HG02840 (cell line): Measurements from ENCODE around the gene ELOVL5.

ENCODE experiments used
- ATAC-seq: cut with Tn5 transposase; IDR thresholded peaks from one replicate; pipeline ENCODE4 v1.9.1; 2021; ENCODE audit warnings: mild to moderate bottlenecking, moderate library complexity, moderate number of reproducible peaks; ENCODE audit not compliant: unreplicated experiment, low FRiP score

The ELOVL5 gene

DNA sequence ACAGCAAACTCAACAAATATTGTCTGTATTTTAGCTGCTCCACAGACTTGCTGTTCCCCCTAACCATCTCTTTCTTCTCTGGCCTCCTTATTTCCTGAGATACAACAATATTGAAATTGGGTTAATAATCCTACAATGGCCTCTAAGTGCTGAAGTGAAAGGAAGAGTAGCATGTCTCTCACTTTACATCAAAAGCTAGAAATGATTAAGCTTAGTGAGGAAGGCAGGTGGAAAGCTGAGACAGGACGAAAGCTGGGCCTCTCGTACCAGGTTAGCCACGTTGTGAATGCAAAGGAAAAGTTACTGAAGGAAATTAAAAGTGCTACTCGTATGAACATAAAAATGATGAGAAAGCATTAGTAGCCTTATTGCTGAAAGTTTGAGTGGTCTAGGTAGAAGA, 63.8 kb downstream of the ELOVL5 start:
- peak; percentile 73 for ATAC-seq

DNA sequence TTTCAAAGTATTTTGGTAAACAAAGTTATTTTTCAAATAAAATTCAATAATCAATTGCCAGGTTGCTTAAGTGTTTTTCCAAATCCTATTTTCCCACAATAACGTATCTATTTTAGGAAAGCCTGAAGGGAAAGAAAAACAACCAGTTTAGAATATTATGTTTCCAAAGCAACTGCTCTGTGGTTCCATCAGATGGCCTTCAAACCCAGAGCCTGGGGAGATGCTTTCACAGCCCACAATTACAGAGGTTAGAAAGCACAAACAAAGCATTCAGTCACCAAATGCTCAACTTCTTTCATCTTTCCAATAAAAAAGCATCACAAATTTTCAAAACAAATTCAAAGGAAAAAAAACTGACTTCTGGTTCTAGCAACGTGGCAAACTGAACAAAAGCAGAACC, 66.0 kb downstream of the ELOVL5 start:
- no peak for ATAC-seq

DNA sequence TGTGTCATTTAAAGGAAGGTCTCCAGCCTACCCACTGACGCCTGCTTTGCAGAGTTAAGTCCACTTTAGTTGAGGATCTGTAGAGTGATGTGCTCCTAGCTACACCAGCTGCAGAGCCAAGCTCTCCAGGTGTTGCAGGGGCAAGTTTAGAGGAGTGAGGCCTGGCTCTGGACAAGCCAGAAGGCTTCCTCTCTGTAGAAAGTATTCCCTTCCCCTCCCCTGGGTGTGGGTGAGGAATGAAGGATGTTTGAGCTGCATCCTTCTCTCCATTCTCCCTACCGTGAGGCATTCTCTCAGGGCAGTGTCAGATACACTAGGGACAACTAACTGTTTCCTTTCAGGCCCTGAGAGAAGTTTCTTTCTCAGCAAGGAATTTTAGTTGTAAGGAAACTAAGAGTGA, 66.5 kb downstream of the ELOVL5 start:
- ATAC-seq: no peak

DNA sequence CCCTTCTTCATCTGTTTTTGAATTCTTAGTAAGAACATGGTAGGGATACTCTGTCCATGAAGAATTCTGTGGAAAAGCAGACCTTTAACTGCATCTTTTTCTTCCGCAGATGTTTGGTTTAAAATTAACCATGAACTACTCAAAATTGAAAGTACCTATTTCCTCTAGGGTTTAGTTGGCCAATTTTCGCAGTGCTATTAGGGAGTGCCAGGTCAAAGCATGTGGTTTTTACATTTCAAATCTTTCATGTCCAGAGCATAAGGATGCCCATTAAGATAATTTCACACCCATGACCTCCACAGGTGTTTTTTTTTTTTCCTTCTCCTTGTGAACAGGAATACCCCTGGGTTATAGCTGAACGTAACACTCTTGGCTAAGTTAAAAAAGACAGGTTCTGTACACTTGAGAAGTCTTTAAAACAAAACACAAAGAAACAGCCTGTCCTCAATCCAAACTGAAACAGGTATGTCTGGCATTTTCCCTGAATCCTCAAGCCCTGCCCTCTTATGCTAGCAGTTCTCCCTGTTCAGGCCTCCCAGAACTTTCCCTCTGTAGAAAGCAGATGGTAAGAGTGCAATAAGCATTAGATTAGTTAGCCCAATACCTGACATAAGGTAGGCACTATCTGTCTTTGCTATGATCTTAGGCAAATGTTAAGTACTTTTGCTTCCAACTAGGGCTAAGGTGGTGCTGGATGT, 67.1 kb downstream of the ELOVL5 start:
- ATAC-seq: no peak

DNA sequence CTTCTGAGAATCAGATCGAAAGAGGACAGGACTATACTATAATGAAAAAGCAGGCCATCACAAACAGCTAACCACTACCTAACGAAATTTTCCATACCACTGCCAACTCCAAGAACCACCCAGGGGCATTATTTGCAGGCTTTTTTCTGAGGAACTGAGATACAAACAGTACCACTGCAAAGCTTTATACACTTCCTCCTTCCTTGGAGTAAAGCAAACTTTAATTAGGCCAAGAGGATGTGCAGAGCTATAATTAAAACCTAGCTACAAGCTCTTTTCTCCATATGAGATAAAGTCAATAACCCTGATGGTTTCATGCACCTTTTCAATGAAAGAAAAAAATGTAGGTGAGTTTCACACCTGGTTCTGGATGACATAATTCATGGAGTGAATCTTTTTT, 68.5 kb downstream of the ELOVL5 start:
- ATAC-seq: no peak

DNA sequence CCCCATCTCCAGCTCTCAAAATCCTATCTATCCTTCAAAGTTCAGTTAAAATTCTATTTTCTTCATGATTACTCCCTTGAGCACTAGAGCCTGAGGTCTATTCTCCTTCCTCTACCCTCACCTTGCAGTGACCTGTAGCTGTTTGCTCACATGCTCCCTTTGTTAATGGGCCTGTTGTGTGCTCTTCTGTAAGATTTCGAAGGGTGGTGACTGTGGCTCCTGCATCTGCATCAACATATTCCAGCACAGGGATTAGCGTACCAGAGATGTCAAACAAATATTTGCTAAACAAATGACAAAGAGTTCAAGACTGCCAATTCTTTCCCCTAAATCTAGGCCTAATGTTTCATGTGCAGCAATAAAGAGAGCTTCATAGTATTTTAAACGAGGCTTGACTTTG, 69.5 kb downstream of the ELOVL5 start:
- ATAC-seq: no peak

DNA sequence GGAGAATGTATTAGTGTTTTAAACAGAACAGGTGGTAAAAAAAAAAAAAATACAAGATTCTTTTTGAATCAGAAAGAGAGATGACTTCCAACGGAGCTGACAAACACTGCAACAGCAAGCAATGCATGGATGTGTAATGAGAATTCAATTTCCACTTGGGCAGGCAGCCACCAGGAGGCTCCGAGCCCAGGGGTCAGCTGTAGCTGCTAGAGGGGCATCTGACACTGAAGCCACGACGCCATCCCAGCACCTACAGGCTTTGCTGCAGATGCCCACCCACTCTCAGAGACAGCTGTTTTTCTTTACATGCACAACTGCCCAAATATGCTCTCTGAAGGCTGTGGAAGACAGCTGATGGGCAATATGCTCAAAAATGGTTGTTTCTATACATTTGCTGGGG, 75.4 kb downstream of the ELOVL5 start:
- no peak for ATAC-seq

DNA sequence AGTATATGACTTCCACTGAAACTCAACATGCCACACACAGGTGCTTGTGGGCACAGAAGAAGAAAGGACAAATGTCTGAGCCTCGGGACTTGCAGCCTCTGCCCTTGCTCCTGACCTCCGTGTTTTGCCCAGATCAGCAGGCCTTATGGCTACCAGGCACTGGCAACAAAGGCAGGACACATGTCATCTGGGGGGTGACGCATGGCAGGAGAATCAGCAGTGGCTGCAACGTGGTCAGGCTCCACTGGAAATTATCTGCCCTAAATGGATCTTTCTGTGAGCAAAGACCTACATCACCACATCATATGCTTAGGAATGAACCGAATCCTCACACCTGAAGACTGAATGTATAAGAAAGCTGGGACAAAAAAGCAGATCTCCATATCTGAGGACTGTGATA, 78.9 kb downstream of the ELOVL5 start:
- ATAC-seq: no peak

DNA sequence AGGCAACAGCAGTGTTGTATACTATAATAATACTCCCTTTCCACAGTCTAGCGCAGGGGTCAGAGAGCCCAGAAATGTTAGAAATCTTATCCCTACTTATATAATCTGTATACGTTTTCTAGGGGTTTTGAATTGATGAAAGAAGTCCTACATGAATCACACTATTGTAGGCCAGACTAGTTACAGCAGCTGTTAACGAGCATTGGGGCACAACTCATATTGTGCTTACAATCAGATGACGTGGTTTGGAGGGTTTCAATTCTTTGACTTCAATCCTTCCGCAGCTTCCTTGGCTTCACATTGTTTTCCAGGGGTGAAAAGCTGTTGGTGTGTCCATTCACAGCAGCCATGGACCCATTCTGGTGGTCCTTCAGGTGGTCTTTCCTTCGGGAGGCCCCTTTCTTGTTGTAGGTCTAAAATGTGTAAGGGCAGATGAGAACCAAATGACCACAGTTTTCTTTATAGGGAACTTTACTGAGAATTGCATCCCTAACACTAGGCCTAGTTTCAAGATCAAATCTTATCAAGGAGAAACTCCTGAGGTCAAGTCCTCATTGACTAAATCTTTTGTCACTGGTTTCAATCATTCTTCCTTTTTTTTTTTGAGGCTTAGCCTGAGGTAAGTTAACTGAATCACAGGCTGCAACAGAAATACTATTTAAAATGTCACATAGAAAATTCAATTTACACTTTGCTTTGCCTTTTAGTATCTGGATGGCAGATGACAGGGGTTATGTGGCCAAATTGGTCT, 79.7 kb downstream of the ELOVL5 start:
- no peak for ATAC-seq

DNA sequence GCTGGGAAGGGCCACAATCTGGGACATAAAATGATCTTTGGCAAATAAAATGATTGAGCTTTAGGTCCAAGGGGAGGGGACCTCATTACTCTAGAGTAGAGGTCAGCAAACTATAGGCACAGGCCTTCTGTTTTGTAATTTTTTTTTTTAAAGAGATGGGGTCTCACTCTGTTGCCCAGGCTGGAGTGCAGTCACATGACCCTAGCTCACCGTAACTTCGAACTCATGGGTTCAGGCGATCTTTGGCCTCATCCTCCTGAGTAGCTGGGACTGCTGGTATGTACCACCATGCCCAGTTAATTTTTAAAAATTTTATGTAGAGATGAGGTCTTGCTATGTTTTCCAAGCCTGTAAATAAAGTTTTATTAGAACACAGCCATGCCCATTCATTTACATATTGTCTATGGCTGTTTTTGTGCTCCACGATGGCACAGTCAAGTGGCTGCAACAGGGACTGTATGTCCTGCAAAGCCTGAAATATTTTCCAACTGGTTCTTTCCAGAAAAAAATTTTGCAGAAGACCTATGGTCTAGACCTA, 82.1 kb downstream of the ELOVL5 start:
- no peak for ATAC-seq

DNA sequence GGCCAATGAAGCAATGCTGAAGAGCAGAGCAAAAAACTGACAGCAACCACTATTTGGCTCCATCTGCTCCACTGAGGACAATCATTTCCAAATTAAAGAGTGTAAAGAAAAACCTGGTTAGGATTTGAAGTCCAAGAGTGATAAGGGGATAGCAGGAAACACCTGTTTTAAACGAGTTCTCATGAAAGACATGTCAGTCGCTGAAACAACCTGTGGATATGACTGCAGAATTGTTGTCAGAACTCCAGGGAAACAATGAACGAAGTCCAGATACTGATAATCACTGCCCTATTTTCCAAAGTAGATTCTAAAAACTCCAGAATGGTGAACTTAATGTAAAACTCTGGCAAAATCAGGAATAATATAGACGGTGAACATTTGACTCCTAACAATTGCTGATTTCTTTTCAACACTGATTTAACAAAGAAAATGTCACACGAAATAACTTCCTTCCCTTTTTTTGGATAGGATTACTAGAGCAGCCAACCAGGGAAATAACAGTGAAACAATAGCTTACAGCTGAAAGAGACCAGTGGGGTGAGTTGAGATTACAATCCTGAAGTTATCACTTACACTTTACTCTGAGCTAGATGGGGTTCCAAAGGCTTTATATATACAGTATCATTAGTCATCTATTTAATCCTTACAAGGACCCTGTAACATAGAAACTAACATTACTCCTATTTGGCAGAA, 83.7 kb downstream of the ELOVL5 start:
- no peak for ATAC-seq

DNA sequence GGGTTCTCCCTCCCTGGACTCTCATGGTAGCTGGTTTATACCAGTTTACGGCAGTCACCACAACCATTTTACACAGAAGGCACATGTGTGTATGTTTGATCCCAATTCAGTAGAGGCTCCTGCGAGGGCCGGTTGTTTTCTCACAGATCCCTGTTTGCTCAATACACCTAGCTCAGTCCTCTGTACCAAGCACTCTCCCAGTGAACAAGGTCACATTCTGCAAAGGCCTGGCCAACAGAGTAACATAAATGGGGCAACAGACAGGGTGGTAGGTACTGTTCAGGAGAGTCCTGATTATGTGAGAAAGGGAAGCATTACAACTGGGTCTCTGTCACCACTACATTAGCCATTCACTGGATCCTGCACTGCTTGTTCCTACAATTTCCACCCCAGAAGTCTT, 84.4 kb downstream of the ELOVL5 start:
- no peak for ATAC-seq

DNA sequence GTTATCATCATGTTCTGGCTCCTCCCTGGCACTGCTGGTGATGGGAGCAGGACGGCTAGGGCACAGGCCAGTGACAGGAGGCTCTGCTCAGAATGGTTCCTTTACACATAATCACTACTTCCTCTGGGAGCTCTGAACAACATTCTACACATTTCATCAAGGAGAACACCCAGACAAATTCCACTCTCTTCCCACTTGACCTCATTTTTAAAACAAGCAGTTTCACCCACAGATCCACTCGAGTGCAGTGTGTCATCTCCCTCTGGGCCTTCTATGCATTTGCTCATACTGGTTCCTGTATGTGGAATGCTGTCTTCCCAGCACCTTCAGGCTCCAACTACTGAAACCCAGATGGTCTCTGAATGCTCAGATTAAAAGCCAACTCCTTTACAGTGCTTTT, 84.8 kb downstream of the ELOVL5 start:
- ATAC-seq: no peak

DNA sequence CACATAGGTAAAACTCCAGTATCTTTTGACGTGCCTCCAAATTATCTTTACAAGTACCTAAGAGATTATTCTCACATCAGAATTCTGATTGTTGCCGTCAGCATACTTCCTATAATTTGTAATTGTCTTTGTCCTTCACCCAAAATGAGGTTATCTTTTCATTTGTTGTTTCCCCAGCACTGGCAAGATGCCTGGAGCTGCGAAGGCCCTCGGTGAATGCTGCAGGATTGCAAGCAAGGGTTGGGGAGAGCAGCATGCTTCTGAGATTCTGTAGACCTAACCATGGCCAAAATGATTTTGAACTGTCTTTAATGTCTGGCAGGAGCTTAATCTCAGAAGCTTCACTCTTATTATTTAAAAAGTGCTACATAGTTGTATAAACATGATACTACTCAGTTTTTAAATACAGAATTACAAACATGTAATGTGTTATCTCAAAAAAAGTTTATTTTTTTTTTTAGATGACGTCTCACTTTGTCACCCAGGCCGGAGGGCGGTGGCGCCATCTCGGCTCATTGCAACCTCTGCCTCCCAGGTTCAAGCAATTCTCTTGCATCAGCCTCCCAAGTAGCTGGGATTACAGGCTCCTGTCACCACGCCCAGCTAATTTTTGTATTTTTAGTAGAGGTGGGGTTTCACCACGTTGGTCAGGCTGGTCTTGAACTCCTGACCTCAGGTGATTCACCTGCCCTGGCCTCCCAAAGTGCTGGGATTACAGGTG, 88.7 kb downstream of the ELOVL5 start:
- ATAC-seq: no peak

DNA sequence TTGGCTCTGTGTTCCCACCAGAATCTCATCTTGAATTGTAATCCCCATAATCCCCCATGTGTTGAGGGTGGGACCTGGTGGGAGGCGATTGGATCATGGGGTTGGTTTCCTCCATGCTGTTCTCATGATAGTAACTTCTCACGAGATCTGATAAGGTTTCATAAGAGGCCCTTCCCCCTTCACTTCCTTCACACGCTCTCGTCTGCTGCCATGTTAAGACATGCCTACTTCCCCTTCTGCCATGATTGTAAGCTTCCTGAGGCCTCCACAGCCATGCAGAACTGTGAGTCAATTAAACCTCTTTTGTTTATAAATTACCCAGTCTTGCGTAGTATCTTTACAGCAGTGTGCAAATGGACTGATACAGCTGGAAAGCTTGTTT, 90.0 kb downstream of the ELOVL5 start:
- no peak for ATAC-seq

DNA sequence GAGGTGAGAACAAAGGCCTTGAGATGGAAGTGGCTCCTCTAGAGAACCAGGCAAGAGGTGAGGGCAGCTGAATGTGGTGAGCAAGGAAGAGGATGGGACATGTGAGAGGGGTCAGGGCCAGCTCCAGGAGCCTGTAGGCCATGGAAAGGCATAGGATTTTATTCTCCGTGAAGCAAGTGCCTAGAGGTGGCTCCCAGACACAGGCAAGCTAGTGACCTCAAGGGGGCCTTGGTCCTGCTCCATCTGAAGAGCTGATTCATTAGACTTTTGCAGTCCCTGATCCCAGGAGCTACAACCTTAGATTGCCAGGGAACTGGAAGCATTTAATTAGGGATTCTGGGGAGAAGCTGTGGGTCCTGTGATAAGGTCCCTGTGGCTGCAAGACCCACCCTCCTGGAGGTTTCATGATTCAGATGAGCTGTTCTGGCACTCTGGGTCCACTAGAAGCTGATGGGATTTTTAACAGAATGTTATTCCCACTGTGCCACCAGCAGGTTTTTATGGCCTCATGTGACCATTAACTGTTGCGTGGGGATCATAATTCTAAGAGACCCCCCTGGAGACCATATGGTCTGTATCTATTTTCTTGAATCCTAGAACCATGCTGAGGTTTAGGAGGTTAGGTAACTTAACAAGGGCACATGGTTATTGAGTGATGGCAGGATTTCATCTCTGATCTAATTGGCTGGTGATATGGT, 90.5 kb downstream of the ELOVL5 start:
- no peak for ATAC-seq

DNA sequence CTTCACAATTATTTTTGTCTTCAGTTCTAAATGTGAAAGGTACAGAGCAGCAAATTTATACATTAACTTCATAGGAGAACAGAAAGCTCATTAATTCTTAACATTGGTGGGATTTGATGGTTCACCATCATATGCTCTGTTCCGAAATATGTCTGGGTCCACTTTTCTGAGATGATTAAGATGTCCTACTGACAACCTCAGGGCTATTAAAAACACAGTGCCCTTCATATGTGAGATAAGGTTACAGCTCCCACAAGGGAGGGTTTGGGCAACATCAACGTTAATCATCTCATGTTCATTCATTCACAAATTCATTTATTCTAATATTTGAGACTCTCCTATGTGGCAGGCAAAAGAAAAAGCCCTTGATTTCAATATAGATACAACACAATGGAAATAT, 91.2 kb downstream of the ELOVL5 start:
- ATAC-seq: no peak

DNA sequence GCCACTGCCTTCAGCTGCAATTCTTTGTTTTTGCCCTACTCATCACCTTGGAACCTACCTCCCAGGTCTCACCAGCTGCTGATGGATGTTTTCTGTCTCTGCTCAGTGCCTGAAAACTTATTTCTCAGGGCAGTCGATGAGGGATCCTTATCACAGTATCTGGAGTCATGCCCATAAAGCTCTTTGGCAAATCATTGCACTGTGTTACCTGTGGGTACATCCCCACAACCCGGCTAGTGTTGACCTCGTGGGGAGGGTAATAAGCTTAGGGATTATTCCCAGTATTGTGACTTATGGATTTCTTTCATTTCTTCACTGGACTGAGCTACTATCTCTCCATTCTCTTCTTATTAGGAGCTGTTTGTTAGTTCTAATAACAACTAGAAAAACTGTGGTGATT, 91.7 kb downstream of the ELOVL5 start:
- no peak for ATAC-seq

DNA sequence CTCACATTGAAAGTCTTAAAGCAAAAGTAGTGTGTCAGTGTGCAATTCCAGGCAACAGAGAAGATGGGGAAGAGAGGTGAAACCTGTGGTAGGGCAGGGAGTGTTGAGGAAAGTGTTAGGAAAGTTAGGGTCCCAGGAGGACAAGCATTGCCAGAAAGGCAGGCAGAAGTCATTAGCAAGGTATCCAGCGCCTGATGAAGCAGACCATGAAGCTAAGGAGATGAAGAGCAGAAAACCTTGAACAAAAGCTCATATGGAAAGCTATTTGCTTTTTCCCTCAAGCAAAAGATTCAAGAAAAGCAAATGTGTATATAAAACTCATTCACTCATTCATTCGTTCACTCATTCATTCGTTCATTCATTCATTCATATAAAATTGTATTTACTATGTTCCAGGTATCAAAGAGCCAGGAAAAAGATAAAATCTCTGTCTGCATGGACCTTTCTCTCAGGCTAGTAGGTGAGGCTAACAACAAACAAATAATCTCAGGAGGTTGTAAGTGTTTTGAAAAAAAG, 96.5 kb downstream of the ELOVL5 start:
- ATAC-seq: no peak

DNA sequence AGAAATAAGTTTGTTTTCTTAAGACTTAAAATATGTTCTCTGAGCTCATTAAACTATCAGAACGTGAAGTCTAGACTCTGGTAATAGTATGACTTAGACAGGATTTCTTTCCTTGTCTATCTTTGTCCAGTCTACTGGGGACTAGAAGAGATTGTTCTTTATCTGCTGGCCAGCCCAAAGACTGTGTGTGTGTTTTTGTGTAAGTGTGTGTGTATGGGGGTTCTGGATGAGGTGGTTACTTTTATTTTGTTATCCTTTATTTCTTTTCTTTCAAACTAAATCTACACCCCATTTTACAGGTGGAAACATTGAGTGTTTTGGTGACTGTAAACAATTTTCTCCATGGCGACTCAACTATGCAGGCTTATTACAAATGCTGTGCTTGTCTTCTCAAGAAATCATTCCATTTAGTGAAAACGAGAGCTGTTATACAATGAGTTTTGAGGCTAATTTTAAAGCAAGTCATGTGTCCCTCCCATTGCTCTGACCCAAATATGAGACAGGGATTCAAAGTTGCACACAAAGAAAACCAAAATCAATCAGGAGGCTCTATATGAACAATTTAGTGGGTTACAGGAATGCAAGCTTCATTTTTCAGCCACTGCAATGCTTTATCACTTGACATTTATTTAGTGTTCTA, 97.6 kb downstream of the ELOVL5 start:
- ATAC-seq: no peak
